MCF 10A (cell line): ENCODE measurements around the gene COX6B2. TPM values are rescaled to one million over a fixed set of nuclear protein-coding genes. Genes with fewer than 3 reads are reported as not detected.

ENCODE experiments used
- BruUV-seq: library from RNA; stranded (reverse); fragments of 400-500 nt; replicated peaks from 2 replicates; lab custom pipeline; 2021; lab: Mats Ljungman, UMichigan
- CTCF ChIA-PET: fragments of 300-600 bp; sonication (Branson Sonifier 250); formaldehyde crosslinking; extraction: SDS; loops from one replicate; lab custom pipeline; 2021; ENCODE audit warnings: antibody characterized with exemption, inconsistent platforms; lab: Yijun Ruan, JAX
- POLR2A ChIA-PET: fragments of 300-600, 350-650 bp; sonication (Branson Sonifier 250); formaldehyde crosslinking; extraction: SDS; loops from one replicate; lab custom pipeline; 2020; ENCODE audit warnings: antibody characterized with exemption, inconsistent platforms; lab: Yijun Ruan, JAX
- DNase-seq: peaks from one replicate; pipeline ENCODE4 v3.0.0-alpha.2; 2018; ENCODE audit not compliant: unreplicated experiment
- H3K27ac Mint-ChIP-seq: one replicate; pipeline ENCODE4 v1.8.0; 2022; ENCODE audit warnings: mild to moderate bottlenecking, low read depth, mixed read lengths; ENCODE audit not compliant: unreplicated experiment
- H3K27me3 Mint-ChIP-seq: one replicate; pipeline ENCODE4 v1.8.0; 2022; ENCODE audit warnings: mixed read lengths; ENCODE audit not compliant: insufficient read depth, unreplicated experiment
- H3K36me3 Mint-ChIP-seq: one replicate; pipeline ENCODE4 v1.8.0; 2022; ENCODE audit warnings: mild to moderate bottlenecking, moderate library complexity, mixed read lengths; ENCODE audit not compliant: insufficient read depth, unreplicated experiment
- H3K4me1 Mint-ChIP-seq: one replicate; pipeline ENCODE4 v1.8.0; 2022; ENCODE audit warnings: mixed read lengths; ENCODE audit not compliant: insufficient read depth, unreplicated experiment
- H3K4me3 Mint-ChIP-seq: one replicate; pipeline ENCODE4 v1.8.0; 2022; ENCODE audit warnings: mild to moderate bottlenecking, moderate library complexity, mixed read lengths; ENCODE audit not compliant: unreplicated experiment
- H3K9me3 Mint-ChIP-seq: one replicate; pipeline ENCODE4 v1.8.0; 2022; ENCODE audit warnings: mixed read lengths; ENCODE audit not compliant: unreplicated experiment
- intact Hi-C: fragments of 100-400 bp; cut with micrococcal nuclease; formaldehyde crosslinking; loops from 2 replicates; pipeline ENCODE4 v1.14.1; 2022
- total RNA-seq: library from RNA; stranded (reverse); gene quantifications from 2 replicates; pipeline ENCODE4 v1.2.3, GENCODE V29; 2022
- TF ChIP-seq, protein P1 (sequence below): fragments of 200-600 bp; IDR thresholded peaks from one replicate; pipeline ENCODE4 v1.8.0; 2022; ENCODE audit warnings: antibody characterized with exemption, mild to moderate bottlenecking; ENCODE audit not compliant: unreplicated experiment

Gene COX6B2
- total RNA-seq, 1 experiment from 2014 or later: 0.33 TPM

GRCh38 chr19:55398200-55398925, 43.8 kb upstream of the COX6B2 start:
- Mint-ChIP-seq H3K27ac (no peak overlapping the region), H3K9me3 (no peaks in the 10 kb centered on the region), H3K36me3 (peaks cover 19% of the 10 kb centered on the region), H3K4me3 (no peak overlapping the region), H3K27me3 (no peaks in the 10 kb centered on the region), H3K4me1 (peaks cover 4% of the 10 kb centered on the region)
- ChIA-PET POLR2A (interaction anchor here (0.7 to 2.7 kb wide), 6 partner anchors 9 to 280 kb away, joined by 3 to 8 read pairs (median 6); partner anchors contain the start of genes TMEM238 and UBE2S), CTCF (interaction anchor here (1.3 kb wide), 1 partner anchor 55 kb away, joined by 4 read pairs; no protein-coding TSS in a partner anchor)
- TF ChIP-seq, protein P1, sequence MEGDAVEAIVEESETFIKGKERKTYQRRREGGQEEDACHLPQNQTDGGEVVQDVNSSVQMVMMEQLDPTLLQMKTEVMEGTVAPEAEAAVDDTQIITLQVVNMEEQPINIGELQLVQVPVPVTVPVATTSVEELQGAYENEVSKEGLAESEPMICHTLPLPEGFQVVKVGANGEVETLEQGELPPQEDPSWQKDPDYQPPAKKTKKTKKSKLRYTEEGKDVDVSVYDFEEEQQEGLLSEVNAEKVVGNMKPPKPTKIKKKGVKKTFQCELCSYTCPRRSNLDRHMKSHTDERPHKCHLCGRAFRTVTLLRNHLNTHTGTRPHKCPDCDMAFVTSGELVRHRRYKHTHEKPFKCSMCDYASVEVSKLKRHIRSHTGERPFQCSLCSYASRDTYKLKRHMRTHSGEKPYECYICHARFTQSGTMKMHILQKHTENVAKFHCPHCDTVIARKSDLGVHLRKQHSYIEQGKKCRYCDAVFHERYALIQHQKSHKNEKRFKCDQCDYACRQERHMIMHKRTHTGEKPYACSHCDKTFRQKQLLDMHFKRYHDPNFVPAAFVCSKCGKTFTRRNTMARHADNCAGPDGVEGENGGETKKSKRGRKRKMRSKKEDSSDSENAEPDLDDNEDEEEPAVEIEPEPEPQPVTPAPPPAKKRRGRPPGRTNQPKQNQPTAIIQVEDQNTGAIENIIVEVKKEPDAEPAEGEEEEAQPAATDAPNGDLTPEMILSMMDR: no peak
- no TSS peak for BruUV-seq
- DNase-seq: no peak
- intact Hi-C loops: no loop called here

DNA sequence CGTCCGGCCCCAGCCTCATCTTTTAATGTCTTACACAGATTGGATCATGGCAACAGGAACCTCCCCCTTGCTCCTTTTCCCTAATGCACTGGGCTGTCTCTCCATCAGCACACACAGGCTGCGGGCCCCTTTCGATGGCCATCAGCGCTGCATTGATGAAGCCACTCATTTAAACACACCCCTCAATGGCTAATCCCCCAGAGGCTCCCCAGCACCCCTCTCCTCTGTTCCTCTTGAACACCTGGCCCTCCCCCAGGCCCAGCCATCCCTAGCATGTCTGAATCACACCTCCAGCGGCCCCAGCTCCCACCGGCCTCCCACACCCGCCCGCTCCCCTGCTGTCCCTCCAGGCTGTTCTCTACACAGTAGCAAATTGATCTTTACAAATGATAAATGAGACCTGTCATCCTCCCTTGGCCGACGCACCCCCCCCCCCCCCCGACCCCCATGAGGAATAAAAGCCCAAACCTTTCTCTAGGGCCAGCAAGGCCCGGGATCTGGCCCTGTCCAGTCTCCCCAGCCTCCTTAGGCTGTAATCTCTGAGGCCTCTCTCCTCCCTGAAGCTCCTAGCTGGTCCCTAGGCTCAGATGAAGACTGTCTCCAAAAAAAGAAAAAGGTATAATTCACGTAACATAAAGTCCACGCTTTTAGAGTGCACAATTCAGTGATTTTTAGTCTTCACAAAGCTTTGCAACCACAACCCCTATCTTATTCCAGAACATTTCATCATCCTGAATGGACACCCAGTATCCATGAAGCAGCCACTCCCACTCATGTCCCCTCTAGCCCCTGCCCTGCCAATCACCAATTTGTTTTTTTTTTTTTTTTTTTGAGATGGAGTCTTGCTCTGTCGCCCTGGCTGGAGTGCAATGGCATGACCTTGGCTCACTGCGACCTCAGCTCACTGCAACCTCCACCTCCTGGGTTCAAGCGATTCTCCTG, 38.6 kb upstream of the COX6B2 start:
- TF ChIP-seq, protein P1: no peak
- Mint-ChIP-seq H3K36me3 (peaks cover 46% of the 10 kb centered on the region), H3K4me3 (no peak overlapping the region), H3K4me1 (peaks cover 21% of the 10 kb centered on the region), H3K27me3 (no peaks in the 10 kb centered on the region), H3K27ac (no peak overlapping the region), H3K9me3 (no peaks in the 10 kb centered on the region)
- BruUV-seq: no TSS peak
- ChIA-PET CTCF (interaction anchor here (0.6 to 2.2 kb wide), 5 partner anchors 91 to 503 kb away, joined by 3 to 8 read pairs (median 4); no protein-coding TSS in a partner anchor), POLR2A (interaction anchor here (0.6 to 7.2 kb wide), 8 partner anchors 14 to 258 kb away, joined by 3 to 57 read pairs (median 3); partner anchors contain the start of genes PPP6R1 and UBE2S)
- intact Hi-C loops: no loop called here
- DNase-seq: no peak

DNA sequence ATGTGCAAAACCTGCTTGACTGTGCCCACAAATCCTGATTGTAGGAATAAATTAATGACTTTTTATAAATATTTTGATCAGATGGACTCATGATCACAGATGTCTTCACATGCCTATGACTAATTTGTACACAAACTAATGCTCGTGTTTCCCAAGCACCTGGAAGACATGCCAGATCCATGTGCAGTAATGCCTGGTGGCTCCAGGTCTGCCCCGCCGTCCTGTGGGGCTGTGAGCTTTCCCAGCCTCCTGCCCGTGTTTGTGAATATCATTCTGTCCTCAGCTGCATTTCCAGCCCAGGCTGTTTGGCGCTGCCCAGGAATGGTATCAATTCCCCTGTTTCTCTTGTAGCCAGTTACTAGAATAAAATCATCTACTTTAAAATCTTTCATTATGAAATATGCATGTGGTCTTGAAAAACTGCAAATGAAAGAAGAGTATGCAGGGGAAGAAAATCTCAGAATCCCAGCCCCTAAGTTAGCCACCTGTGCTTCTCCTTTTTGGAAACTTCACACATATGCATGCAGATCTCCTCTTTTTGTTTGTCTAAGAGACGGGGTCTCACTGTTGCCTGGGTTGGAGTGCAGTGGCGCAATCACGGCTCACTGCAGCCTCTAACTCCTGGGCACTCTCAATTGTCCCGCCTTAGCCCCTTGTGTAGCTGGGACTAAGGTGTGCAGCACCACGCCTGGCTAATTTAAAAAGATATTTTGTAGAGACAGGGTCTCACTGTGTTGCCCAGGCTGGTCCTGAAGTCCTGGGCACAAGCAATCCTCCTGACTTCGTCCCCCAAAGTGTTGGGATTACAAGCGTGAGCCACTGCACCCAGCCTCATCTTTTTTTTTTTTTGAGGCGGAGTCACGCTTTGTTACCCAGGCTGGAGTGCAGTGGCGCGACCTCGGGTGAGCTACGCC, 37.4 kb upstream of the COX6B2 start:
- ChIA-PET POLR2A (interaction anchor here (0.9 to 7.2 kb wide), 5 partner anchors 8 to 256 kb away, joined by 3 to 57 read pairs (median 3); partner anchors contain the start of genes UBE2S and ZNF579), CTCF (interaction anchor here (0.6 to 3.2 kb wide), 4 partner anchors 26 to 221 kb away, joined by 3 to 21 read pairs (median 4); no protein-coding TSS in a partner anchor)
- H3K27ac Mint-ChIP-seq: no peak overlapping the region
- H3K27me3 Mint-ChIP-seq: no peaks in the 10 kb centered on the region
- peaks cover 57% of the 10 kb centered on the region for H3K36me3 Mint-ChIP-seq
- TF ChIP-seq, protein P1: no peak
- DNase-seq: peak; percentile 74
- no peaks in the 10 kb centered on the region for H3K9me3 Mint-ChIP-seq
- BruUV-seq: no TSS peak
- H3K4me3 Mint-ChIP-seq: no peak overlapping the region
- H3K4me1 Mint-ChIP-seq: peaks cover 21% of the 10 kb centered on the region
- intact Hi-C loops: no loop called here
